H9 (cell line): ENCODE measurements around the gene RYR1. TPM values are rescaled to one million over a fixed set of nuclear protein-coding genes. Genes with fewer than 3 reads are reported as not detected.
A peak's percentile ranks its signal among the peaks of the same experiment; 100 is the strongest.

Experiments used
- DNase-seq: peaks from one replicate; pipeline ENCODE4 v3.0.0-alpha.2; 2017
- H2AFZ ChIP-seq: one replicate; pipeline ENCODE4 v1.6.1; 2013; ENCODE audit warnings: mild to moderate bottlenecking, low read length, control low read depth, moderate library complexity
- H2AK5ac ChIP-seq: 2 replicates; pipeline ENCODE4 v1.6.1; 2013; ENCODE audit warnings: low read length, control low read depth, mixed read lengths; ENCODE audit not compliant: insufficient read length
- H2BK120ac ChIP-seq: one replicate; pipeline ENCODE4 v1.6.1; 2013; ENCODE audit warnings: low read depth, mild to moderate bottlenecking, low read length, control low read depth, inconsistent platforms; ENCODE audit not compliant: poor library complexity, severe bottlenecking
- H2BK12ac ChIP-seq: 2 replicates; pipeline ENCODE4 v1.6.1; 2013; ENCODE audit warnings: low read length, control low read depth, mixed read lengths, low read depth; ENCODE audit not compliant: insufficient read length
- H2BK15ac ChIP-seq: 2 replicates; pipeline ENCODE4 v1.6.1; 2013; ENCODE audit warnings: low read depth, low read length, control low read depth
- H2BK20ac ChIP-seq: one replicate; pipeline ENCODE4 v1.6.1; 2013; ENCODE audit warnings: low read depth, mild to moderate bottlenecking, low read length, control low read depth, inconsistent platforms; ENCODE audit not compliant: poor library complexity, severe bottlenecking
- H2BK5ac ChIP-seq: 2 replicates; pipeline ENCODE4 v1.6.1; 2013; ENCODE audit warnings: low read length, control low read depth, mixed read lengths; ENCODE audit not compliant: insufficient read length
- H3K14ac ChIP-seq: 2 replicates; pipeline ENCODE4 v1.6.1; 2013; ENCODE audit warnings: low read length, control low read depth; ENCODE audit not compliant: insufficient read depth
- H3K18ac ChIP-seq: 2 replicates; pipeline ENCODE4 v1.6.1; 2013; ENCODE audit warnings: low read depth, mild to moderate bottlenecking, mixed read lengths, low read length, control low read depth; ENCODE audit not compliant: insufficient read length
- H3K23ac ChIP-seq: 2 replicates; pipeline ENCODE4 v1.6.1; 2013; ENCODE audit warnings: low read length, control low read depth, mixed read lengths, low read depth; ENCODE audit not compliant: insufficient read length
- H3K23me2 ChIP-seq: 2 replicates; pipeline ENCODE4 v1.6.1; 2013; ENCODE audit warnings: low read depth, mild to moderate bottlenecking, mixed read lengths, low read length, control low read depth; ENCODE audit not compliant: insufficient read length, poor library complexity, severe bottlenecking
- H3K27ac ChIP-seq: 2 replicates; pipeline ENCODE4 v1.5.1; 2013; ENCODE audit warnings: low read length, control low read depth, mixed read lengths, low read depth; ENCODE audit not compliant: insufficient read length
- H3K27me3 ChIP-seq: 2 replicates; pipeline ENCODE4 v1.6.1; 2013; ENCODE audit warnings: low read length, control low read depth, inconsistent platforms; ENCODE audit not compliant: insufficient read depth
- H3K4ac ChIP-seq: 2 replicates; pipeline ENCODE4 v1.6.1; 2013; ENCODE audit warnings: low read depth, mild to moderate bottlenecking, control low read depth, inconsistent platforms, low read length, moderate library complexity
- H3K4me1 ChIP-seq: 2 replicates; pipeline ENCODE4 v1.6.1; 2013; ENCODE audit warnings: low read length, control low read depth, inconsistent platforms; ENCODE audit not compliant: insufficient read depth
- H3K4me2 ChIP-seq: 2 replicates; pipeline ENCODE4 v1.6.1; 2013; ENCODE audit warnings: low read length, control low read depth, mixed read lengths; ENCODE audit not compliant: insufficient read length, insufficient read depth
- H3K56ac ChIP-seq: 2 replicates; pipeline ENCODE4 v1.6.1; 2013; ENCODE audit warnings: low read depth, mild to moderate bottlenecking, mixed read lengths, low read length, control low read depth; ENCODE audit not compliant: insufficient read length
- H3K79me1 ChIP-seq: 2 replicates; pipeline ENCODE4 v1.6.1; 2013; ENCODE audit warnings: low read depth, mild to moderate bottlenecking, moderate library complexity, low read length, control low read depth, inconsistent platforms; ENCODE audit not compliant: insufficient read depth, poor library complexity, severe bottlenecking
- H3K79me2 ChIP-seq: 2 replicates; pipeline ENCODE4 v1.6.1; 2013; ENCODE audit warnings: low read length, control low read depth, inconsistent platforms; ENCODE audit not compliant: insufficient read depth
- H3K9ac ChIP-seq: 2 replicates; pipeline ENCODE4 v1.6.1; 2013; ENCODE audit warnings: low read length, control low read depth, mixed read lengths; ENCODE audit not compliant: insufficient read length; ENCODE audit errors: extremely low read depth
- H3K9me3 ChIP-seq: one replicate; pipeline ENCODE4 v1.6.1; 2013; ENCODE audit warnings: low read depth, low read length, inconsistent platforms; ENCODE audit not compliant: control insufficient read depth
- H3T11ph ChIP-seq: one replicate; pipeline ENCODE4 v1.6.1; 2013; ENCODE audit warnings: mild to moderate bottlenecking, low read length, control low read depth, inconsistent platforms
- H4K20me1 ChIP-seq: one replicate; pipeline ENCODE4 v1.6.1; 2013; ENCODE audit not compliant: control insufficient read depth, insufficient read length, insufficient read depth
- H4K5ac ChIP-seq: 2 replicates; pipeline ENCODE4 v1.6.1; 2013; ENCODE audit warnings: low read depth, mild to moderate bottlenecking, mixed read lengths, low read length, control low read depth; ENCODE audit not compliant: insufficient read length
- H4K8ac ChIP-seq: replicated peaks from 2 replicates; pipeline ENCODE4 v1.6.1; 2013; ENCODE audit warnings: low read length, control low read depth, mixed read lengths, low read depth; ENCODE audit not compliant: insufficient read length
- H4K91ac ChIP-seq: 2 replicates; pipeline ENCODE4 v1.6.1; 2013; ENCODE audit warnings: low read depth, mild to moderate bottlenecking, moderate library complexity, mixed read lengths, low read length, control low read depth; ENCODE audit not compliant: insufficient read length
- H3K27ac Mint-ChIP-seq, 3 experiments: 2 replicates in 2 of 3; 3 replicates in 1 of 3; pipeline ENCODE4 v1.8.0; 2020 to 2021; ENCODE audit warnings: mixed read lengths in 3 of 3, mild to moderate bottlenecking in 1 of 3, moderate library complexity in 1 of 3
- H3K27me3 Mint-ChIP-seq: 2 replicates; pipeline ENCODE4 v1.8.0; 2021; ENCODE audit warnings: low read depth, mild to moderate bottlenecking, moderate library complexity, mixed read lengths
- H3K36me3 Mint-ChIP-seq, 3 experiments: 2 replicates in 2 of 3; 3 replicates in 1 of 3; pipeline ENCODE4 v1.8.0; 2020 to 2021; ENCODE audit warnings: low read depth in 3 of 3, mixed read lengths in 3 of 3; ENCODE audit not compliant: insufficient read depth in 1 of 3
- H3K4me1 Mint-ChIP-seq, 2 experiments: 2 replicates each; pipeline ENCODE4 v1.8.0; 2020; ENCODE audit warnings: mixed read lengths in 2 of 2
- H3K4me3 Mint-ChIP-seq, 2 experiments: 2 replicates in 1 of 2; 3 replicates in 1 of 2; pipeline ENCODE4 v1.8.0; 2020 to 2021; ENCODE audit warnings: mild to moderate bottlenecking in 2 of 2, mixed read lengths in 2 of 2, moderate library complexity in 1 of 2
- H3K9me3 Mint-ChIP-seq, 2 experiments: 2 replicates in 1 of 2; 3 replicates in 1 of 2; pipeline ENCODE4 v1.8.0; 2020; ENCODE audit warnings: mild to moderate bottlenecking in 2 of 2, mixed read lengths in 2 of 2, moderate library complexity in 1 of 2
- CTCF ChIP-seq: fragments of 200-600 bp; sonication (generic); conservative IDR thresholded peaks from 3 replicates; pipeline ENCODE4 v1.8.0; 2021; ENCODE audit warnings: antibody characterized with exemption, mild to moderate bottlenecking
- WGBS: extraction: QIAGEN DNeasy Blood & Tissue Kit; methylation state at CpG from one replicate; pipeline ENCODE4 v1.1.7; 2013; ENCODE audit warnings: missing lambda C conversion rate, low lambda C conversion rate, mixed read lengths; ENCODE audit not compliant: insufficient read length; ENCODE audit errors: extremely low coverage; 5-methylcytosine and 5-hydroxymethylcytosine counted together
- total RNA-seq: library from RNA; stranded (reverse); gene quantifications from 2 replicates; pipeline ENCODE4 v1.2.1, GENCODE V29; 2021

RYR1 gene
- total RNA-seq, 1 experiment from 2014 or later, result 8.9 TPM

GRCh38 chr19:38425222-38425809 lies 8.2 kb upstream of the RYR1 start:
- no peak overlapping the region for H2BK120ac ChIP-seq
- H3K27me3 ChIP-seq, result no peaks in the 10 kb centered on the region
- no peak for DNase-seq
- no peak overlapping the region for H3K14ac ChIP-seq
- peak overlapping the region; percentile 14 for H3K4me2 ChIP-seq
- H2BK15ac ChIP-seq, result no peak overlapping the region
- H4K20me1 ChIP-seq, result no peaks in the 10 kb centered on the region
- H3K9me3 ChIP-seq, result no peaks in the 10 kb centered on the region
- H3K4me1 Mint-ChIP-seq, result peaks cover 4 to 14% of the 10 kb centered on the region in 2 experiments
- no peak overlapping the region for H4K91ac ChIP-seq
- peak overlapping the region in 1 of 3 experiments; percentile 50; a peak in 1 of 7 replicates for H3K27ac Mint-ChIP-seq
- H3K23me2 ChIP-seq, result no peaks in the 10 kb centered on the region
- H2BK5ac ChIP-seq, result no peak overlapping the region
- H3K4me3 Mint-ChIP-seq, result peak overlapping the region in 1 of 2 experiments; percentile 61; a peak in 2 of 5 replicates
- TF ChIP-seq CTCF, result no peak
- no peak overlapping the region for H4K5ac ChIP-seq
- no peaks in the 10 kb centered on the region for H3K9me3 Mint-ChIP-seq
- no peak overlapping the region for H3K18ac ChIP-seq
- no peak overlapping the region for H3K56ac ChIP-seq
- no peak overlapping the region for H3T11ph ChIP-seq
- H3K23ac ChIP-seq, result no peak overlapping the region
- peaks cover 6% of the 10 kb centered on the region for H3K27me3 Mint-ChIP-seq
- H3K27ac ChIP-seq, result no peak overlapping the region
- H2BK12ac ChIP-seq, result no peak overlapping the region
- H3K4me1 ChIP-seq, result no peaks in the 10 kb centered on the region; the same call in 1 of the 2 replicates
- no peak overlapping the region for H2AFZ ChIP-seq
- H3K36me3 Mint-ChIP-seq, result no peaks in the 10 kb centered on the region
- H3K79me2 ChIP-seq, result no peaks in the 10 kb centered on the region
- H3K4ac ChIP-seq, result no peak overlapping the region
- no CpG with 5 or more reads among the region's 7 CpGs for WGBS
- H3K79me1 ChIP-seq, result no peaks in the 10 kb centered on the region
- no peak overlapping the region for H2BK20ac ChIP-seq
- H4K8ac ChIP-seq, result no peak overlapping the region
- no peak overlapping the region for H3K9ac ChIP-seq
- no peak overlapping the region for H2AK5ac ChIP-seq
